Upper lobe of left lung (tissue), 4 donors: ENCODE measurements around the gene TNNI2.

Source experiments
- CTCF ChIP-seq, 6 experiments: fragments of 450-650 bp in 4 of 6; fragments of 200-600 bp in 2 of 6; sonication (generic) in 2 of 6; IDR thresholded peaks; one replicate each; pipeline ENCODE4 v1.5.1; 2016 to 2019; ENCODE audit warnings: antibody characterized with exemption in 6 of 6
- EP300 ChIP-seq, 4 donors: sonication (generic); formaldehyde crosslinking; IDR thresholded peaks; one replicate each; pipeline ENCODE4 v1.5.1; 2017; ENCODE audit warnings: antibody characterized with exemption in 4 of 4, control low read depth in 2 of 4
- POLR2A ChIP-seq, 4 donors: fragments of 450-650 bp; IDR thresholded peaks; one replicate each; pipeline ENCODE4 v1.5.1; 2016 to 2017; ENCODE audit warnings: antibody characterized with exemption in 4 of 4, mild to moderate bottlenecking in 2 of 4

GRCh38 chr11:1836011-1836945 lies 2.5 kb upstream of the TNNI2 start:
- no peak for TF ChIP-seq POLR2A (IDR thresholded peaks at IDR 0.05)
- no peak for TF ChIP-seq EP300 (IDR thresholded peaks at IDR 0.05)
- TF ChIP-seq CTCF (IDR thresholded peaks at IDR 0.05), result no peak
